Measurements from ENCODE around the gene KIF5C.

The KIF5C gene

DNA sequence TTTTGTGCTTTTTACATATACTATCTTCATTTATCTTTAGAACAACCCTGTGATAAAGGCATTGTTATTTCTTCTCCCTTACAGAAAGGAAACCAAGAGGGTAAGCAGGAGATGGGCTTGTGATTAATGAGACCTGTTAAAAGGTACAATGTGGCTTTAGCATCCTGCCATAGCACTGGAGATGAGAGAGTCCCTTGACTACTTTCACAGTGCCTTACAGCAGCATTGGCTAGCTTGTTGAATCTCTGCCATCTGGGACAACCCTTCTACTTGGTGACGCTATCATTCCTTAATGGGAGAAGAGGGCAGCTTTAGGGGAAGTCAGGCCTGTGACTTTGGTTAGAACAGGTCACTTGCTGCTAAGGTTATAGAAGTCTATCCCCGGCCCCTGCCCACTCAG, 95.4 kb downstream of the KIF5C start (continued):
- TF ChIP-seq, protein P1, sequence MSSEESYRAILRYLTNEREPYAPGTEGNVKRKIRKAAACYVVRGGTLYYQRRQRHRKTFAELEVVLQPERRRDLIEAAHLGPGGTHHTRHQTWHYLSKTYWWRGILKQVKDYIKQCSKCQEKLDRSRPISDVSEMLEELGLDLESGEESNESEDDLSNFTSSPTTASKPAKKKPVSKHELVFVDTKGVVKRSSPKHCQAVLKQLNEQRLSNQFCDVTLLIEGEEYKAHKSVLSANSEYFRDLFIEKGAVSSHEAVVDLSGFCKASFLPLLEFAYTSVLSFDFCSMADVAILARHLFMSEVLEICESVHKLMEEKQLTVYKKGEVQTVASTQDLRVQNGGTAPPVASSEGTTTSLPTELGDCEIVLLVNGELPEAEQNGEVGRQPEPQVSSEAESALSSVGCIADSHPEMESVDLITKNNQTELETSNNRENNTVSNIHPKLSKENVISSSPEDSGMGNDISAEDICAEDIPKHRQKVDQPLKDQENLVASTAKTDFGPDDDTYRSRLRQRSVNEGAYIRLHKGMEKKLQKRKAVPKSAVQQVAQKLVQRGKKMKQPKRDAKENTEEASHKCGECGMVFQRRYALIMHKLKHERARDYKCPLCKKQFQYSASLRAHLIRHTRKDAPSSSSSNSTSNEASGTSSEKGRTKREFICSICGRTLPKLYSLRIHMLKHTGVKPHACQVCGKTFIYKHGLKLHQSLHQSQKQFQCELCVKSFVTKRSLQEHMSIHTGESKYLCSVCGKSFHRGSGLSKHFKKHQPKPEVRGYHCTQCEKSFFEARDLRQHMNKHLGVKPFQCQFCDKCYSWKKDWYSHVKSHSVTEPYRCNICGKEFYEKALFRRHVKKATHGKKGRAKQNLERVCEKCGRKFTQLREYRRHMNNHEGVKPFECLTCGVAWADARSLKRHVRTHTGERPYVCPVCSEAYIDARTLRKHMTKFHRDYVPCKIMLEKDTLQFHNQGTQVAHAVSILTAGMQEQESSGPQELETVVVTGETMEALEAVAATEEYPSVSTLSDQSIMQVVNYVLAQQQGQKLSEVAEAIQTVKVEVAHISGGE (tag by site-specific recombination; conservative IDR thresholded peaks at IDR 0.05; ENCODE audit: low read depth) = no peak
- TF ChIP-seq ZNF23 (tag by site-specific recombination; IDR thresholded peaks at IDR 0.05; ENCODE audit: borderline replicate concordance) (no peak), GLI2 (tag by site-specific recombination; IDR thresholded peaks at IDR 0.05; ENCODE audit: borderline replicate concordance, low read depth) (no peak)

DNA sequence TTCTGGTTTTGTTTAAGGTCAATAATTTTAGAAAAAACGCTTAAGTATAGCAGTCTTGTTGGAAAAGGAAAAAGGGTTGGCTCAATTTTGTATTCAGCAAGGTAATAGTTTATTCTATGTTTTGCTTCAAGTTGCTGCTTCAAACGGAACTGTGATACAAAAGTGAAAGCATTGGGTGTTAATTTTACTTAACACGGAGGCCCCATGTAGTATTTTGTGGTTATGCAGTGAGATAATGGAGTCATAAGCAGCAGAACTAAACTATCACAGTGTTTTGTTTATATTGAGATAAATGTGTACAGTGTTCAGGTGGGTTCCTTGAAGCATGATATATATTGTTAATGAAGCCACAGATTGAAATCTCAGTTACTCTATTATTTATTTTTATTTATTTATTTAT, 96.5 kb downstream of the KIF5C start:
- Histone ChIP-seq H3K4me1 (ENCODE audit: control insufficient read depth, insufficient read depth, low read length) (no peaks in the 10 kb centered on the region), H3K4me3 (ENCODE audit: low read depth, low read length) (no peak overlapping the region), H3K27ac (ENCODE audit: extremely low read depth, low read depth, low read length) (no peak overlapping the region), H3K36me3 (ENCODE audit: control insufficient read depth in 2 of 2, insufficient read depth in 1 of 2, low read length in 2 of 2) (peaks cover 0 to 56% of the 10 kb centered on the region in 2 experiments; a peak in 2 of 3 replicates), H3K9me3 (ENCODE audit: control insufficient read depth, insufficient read depth, low read depth, low read length) (no peaks in the 10 kb centered on the region)
- CTCF ChIA-PET = interaction anchor here (0.5 kb wide), 1 partner anchor 447 kb away, joined by 3 read pairs; no protein-coding TSS in a partner anchor
- POLR2A ChIA-PET = no interaction called here
- TF ChIP-seq, protein P2, sequence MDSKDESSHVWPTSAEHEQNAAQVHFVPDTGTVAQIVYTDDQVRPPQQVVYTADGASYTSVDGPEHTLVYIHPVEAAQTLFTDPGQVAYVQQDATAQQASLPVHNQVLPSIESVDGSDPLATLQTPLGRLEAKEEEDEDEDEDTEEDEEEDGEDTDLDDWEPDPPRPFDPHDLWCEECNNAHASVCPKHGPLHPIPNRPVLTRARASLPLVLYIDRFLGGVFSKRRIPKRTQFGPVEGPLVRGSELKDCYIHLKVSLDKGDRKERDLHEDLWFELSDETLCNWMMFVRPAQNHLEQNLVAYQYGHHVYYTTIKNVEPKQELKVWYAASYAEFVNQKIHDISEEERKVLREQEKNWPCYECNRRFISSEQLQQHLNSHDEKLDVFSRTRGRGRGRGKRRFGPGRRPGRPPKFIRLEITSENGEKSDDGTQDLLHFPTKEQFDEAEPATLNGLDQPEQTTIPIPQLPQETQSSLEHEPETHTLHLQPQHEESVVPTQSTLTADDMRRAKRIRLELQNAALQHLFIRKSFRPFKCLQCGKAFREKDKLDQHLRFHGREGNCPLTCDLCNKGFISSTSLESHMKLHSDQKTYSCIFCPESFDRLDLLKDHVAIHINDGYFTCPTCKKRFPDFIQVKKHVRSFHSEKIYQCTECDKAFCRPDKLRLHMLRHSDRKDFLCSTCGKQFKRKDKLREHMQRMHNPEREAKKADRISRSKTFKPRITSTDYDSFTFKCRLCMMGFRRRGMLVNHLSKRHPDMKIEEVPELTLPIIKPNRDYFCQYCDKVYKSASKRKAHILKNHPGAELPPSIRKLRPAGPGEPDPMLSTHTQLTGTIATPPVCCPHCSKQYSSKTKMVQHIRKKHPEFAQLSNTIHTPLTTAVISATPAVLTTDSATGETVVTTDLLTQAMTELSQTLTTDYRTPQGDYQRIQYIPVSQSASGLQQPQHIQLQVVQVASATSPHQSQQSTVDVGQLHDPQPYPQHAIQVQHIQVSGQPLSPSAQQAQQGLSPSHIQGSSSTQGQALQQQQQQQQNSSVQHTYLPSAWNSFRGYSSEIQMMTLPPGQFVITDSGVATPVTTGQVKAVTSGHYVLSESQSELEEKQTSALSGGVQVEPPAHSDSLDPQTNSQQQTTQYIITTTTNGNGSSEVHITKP (tag by site-specific recombination; IDR thresholded peaks at IDR 0.05) = no peak
- TF ChIP-seq ZFP69B (tag by site-specific recombination; IDR thresholded peaks at IDR 0.05) (no peak), ZNF529 (tag by site-specific recombination; IDR thresholded peaks at IDR 0.05; ENCODE audit: insufficient replicate concordance) (no peak), ZNF354C (tag by site-specific recombination; IDR thresholded peaks at IDR 0.05; ENCODE audit: borderline replicate concordance, low read depth) (no peak), KLF16 (tag by site-specific recombination; IDR thresholded peaks at IDR 0.05) (no peak), ZNF610 (tag by site-specific recombination; IDR thresholded peaks at IDR 0.05; ENCODE audit: borderline replicate concordance) (no peak), ZBTB17 (tag by site-specific recombination; IDR thresholded peaks at IDR 0.05) (no peak), IKZF3 (tag by site-specific recombination; IDR thresholded peaks at IDR 0.05) (no peak), ZNF792 (tag by site-specific recombination; IDR thresholded peaks at IDR 0.05) (no peak), ZNF112 (tag by site-specific recombination; IDR thresholded peaks at IDR 0.05) (no peak), KLF7 (tag by site-specific recombination; IDR thresholded peaks at IDR 0.05; ENCODE audit: borderline replicate concordance) (no peak), ZNF76 (tag by site-specific recombination; IDR thresholded peaks at IDR 0.05; ENCODE audit: borderline replicate concordance, low read depth) (no peak), PRDM1 (tag by site-specific recombination; IDR thresholded peaks at IDR 0.05) (no peak)
- TF ChIP-seq, protein P3, sequence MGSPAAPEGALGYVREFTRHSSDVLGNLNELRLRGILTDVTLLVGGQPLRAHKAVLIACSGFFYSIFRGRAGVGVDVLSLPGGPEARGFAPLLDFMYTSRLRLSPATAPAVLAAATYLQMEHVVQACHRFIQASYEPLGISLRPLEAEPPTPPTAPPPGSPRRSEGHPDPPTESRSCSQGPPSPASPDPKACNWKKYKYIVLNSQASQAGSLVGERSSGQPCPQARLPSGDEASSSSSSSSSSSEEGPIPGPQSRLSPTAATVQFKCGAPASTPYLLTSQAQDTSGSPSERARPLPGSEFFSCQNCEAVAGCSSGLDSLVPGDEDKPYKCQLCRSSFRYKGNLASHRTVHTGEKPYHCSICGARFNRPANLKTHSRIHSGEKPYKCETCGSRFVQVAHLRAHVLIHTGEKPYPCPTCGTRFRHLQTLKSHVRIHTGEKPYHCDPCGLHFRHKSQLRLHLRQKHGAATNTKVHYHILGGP (tag by site-specific recombination; IDR thresholded peaks at IDR 0.05) = no peak
- TF ChIP-seq, protein P4, sequence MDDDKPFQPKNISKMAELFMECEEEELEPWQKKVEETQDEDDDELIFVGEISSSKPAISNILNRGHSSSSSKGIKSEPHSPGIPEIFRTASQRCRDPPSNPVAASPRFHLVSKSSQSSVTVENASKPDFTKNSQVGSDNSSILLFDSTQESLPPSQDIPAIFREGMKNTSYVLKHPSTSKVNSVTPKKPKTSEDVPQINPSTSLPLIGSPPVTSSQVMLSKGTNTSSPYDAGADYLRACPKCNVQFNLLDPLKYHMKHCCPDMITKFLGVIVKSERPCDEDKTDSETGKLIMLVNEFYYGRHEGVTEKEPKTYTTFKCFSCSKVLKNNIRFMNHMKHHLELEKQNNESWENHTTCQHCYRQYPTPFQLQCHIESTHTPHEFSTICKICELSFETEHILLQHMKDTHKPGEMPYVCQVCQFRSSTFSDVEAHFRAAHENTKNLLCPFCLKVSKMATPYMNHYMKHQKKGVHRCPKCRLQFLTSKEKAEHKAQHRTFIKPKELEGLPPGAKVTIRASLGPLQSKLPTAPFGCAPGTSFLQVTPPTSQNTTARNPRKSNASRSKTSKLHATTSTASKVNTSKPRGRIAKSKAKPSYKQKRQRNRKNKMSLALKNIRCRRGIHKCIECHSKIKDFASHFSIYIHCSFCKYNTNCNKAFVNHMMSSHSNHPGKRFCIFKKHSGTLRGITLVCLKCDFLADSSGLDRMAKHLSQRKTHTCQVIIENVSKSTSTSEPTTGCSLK (tag by site-specific recombination; IDR thresholded peaks at IDR 0.05) = no peak
